ENCODE measurements around the gene ZNF467. TPM values are rescaled to one million over a fixed set of nuclear protein-coding genes. Genes with fewer than 3 reads are reported as not detected.
A peak's percentile ranks its signal among the peaks of the same experiment; 100 is the strongest.

Gene ZNF467
- total and polyA plus RNA-seq, 2 of the 8 experiments (the other 6 are each of a cell fraction or from before 2014, with no cell fraction given), result 0.50 to 0.51 TPM

GRCh38 chr7:149774237-149775175 lies 1.1 kb upstream of the ZNF467 start (continued):
- TF ChIP-seq RBBP5 (IDR thresholded peaks at IDR 0.05; ENCODE audit: borderline replicate concordance, low read depth, low read length), result 0 out of 2 replicates have a peak, but pooled peaks have one; percentile 3

Data from H1 (cell line).